ENCODE results near the gene EXD2. TPM values are rescaled to one million over a fixed set of nuclear protein-coding genes. Genes with fewer than 3 reads are reported as not detected.

EXD2 gene
- total RNA-seq, 6 donors from 2014 or later: 18.4 to 30.4 (median 21.1) TPM

- ATAC-seq (ENCODE audit: low FRiP score in 2 of 2) (no peak), DNase-seq (no peak)
- 30 to 42% methylated on average over 11 to 14 of the region's 14 CpGs for WGBS, 2 donors
- TF ChIP-seq POLR2A (IDR thresholded peaks at IDR 0.05): no peak
- TF ChIP-seq, protein P1, sequence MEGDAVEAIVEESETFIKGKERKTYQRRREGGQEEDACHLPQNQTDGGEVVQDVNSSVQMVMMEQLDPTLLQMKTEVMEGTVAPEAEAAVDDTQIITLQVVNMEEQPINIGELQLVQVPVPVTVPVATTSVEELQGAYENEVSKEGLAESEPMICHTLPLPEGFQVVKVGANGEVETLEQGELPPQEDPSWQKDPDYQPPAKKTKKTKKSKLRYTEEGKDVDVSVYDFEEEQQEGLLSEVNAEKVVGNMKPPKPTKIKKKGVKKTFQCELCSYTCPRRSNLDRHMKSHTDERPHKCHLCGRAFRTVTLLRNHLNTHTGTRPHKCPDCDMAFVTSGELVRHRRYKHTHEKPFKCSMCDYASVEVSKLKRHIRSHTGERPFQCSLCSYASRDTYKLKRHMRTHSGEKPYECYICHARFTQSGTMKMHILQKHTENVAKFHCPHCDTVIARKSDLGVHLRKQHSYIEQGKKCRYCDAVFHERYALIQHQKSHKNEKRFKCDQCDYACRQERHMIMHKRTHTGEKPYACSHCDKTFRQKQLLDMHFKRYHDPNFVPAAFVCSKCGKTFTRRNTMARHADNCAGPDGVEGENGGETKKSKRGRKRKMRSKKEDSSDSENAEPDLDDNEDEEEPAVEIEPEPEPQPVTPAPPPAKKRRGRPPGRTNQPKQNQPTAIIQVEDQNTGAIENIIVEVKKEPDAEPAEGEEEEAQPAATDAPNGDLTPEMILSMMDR (IDR thresholded peaks at IDR 0.05): no peak
- no peak for TF ChIP-seq EP300 (IDR thresholded peaks at IDR 0.05)
- no peak for TF ChIP-seq POLR2AphosphoS5 (IDR thresholded peaks at IDR 0.05)
- Histone ChIP-seq H3K4me1 (peaks cover 24 to 29% (median 27%) of the 10 kb centered on the region in 4 donors), H3K36me3 (no peaks in the 10 kb centered on the region), H3K27me3 (peaks cover 1 to 23% (median 19%) of the 10 kb centered on the region in 4 donors), H3K9me3 (no peaks in the 10 kb centered on the region), H3K4me3 (peak overlapping the region in 3 of 4 donors; percentile 38 to 62 (median 55)), H3K27ac (no peak overlapping the region)
Measured at GRCh38 chr14:69259168-69259526, 67.8 kb downstream of the EXD2 start.

DNA sequence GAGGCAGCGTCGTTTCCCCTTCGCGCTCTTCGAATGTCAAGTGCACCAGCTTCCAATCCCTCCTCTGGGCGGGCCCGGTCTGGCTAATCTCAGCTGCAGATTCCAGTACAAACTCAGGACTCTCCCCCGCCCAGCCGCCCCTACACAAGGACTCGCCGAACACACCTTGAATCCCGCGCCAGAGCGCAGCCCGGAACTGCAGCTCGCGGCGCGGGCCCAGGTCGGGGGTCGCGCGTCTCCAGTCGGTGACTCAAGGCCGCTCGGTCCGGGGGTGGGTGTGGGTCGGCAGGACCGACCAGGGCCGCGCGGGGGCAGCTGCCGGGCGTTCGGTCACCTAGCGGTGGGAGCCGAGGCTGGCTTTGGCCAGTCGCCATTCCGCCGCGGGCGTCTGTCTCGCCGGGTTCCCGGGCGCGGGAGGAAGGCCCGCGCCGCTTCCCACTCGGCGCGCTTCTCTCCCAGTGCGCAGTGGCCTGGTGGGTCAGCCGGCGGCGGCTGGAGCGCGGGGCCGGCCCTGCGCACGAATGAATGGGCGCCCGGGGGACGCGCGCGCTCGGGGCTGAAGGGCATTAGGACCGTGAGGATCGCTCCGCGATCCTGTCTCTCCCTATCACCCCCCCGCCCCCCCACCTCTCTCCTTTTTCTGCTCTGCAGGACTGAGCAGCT lies 68.4 kb downstream of the EXD2 start, which contains the start of gene GALNT16:
GALNT16 (plus strand) TSS at position 632 of the 663 bp plus-strand sequence. CDS start 133 bp downstream, outside the sequence.
- DNase-seq: peak in 1 of 2 donors; percentile 91
- Histone ChIP-seq H3K27me3 (peaks cover 1 to 23% (median 19%) of the 10 kb centered on the region in 4 donors), H3K4me1 (peaks cover 24 to 29% (median 27%) of the 10 kb centered on the region in 4 donors), H3K4me3 (peak within 1 kb of the TSS; percentile 27 to 62 (median 46)), H3K27ac (no peak within 1 kb of the TSS), H3K9me3 (no peaks in the 10 kb centered on the region), H3K36me3 (no peaks in the 10 kb centered on the region)
- TF ChIP-seq EP300 (IDR thresholded peaks at IDR 0.05): no peak
- TF ChIP-seq, protein P1 (IDR thresholded peaks at IDR 0.05): peak in 2 of 6 experiments; percentile 21 to 55
- ATAC-seq (ENCODE audit: low FRiP score in 2 of 2): peak in 1 of 2 donors; percentile 64
- WGBS, 2 donors: 1 to 5% methylated on average over 32 to 49 of the region's 74 CpGs

DNA sequence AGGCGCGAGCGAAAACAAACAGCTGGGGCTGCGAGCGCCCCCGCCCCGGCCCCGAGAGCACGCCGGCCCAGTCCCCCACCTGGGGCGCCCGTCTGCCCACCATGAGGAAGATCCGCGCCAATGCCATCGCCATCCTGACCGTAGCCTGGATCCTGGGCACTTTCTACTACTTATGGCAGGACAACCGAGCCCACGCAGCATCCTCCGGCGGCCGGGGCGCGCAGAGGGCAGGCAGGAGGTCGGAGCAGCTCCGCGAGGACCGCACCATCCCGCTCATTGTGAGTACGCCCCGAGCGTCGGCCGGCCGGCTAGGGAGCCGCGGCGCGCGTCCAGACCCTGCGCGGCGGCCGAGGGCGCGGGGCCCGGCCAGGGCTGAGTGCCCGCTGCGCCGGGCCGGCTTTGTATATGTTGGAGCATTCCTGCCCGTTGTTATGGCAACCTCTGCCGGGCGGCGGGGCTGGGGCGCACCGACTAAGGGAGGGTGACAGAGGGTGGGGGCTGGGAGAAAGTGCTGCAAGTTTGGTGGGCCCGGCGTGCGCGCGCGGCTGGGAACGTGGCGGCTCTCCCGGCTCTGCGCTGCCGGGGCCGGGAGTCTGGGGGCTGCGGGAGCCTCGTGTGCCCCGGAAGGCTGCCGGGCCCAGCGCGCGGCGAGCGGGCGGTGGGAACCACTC lies 69.0 kb downstream of the EXD2 start:
- no peaks in the 10 kb centered on the region for H3K9me3 ChIP-seq
- H3K4me1 ChIP-seq: peaks cover 24 to 29% (median 27%) of the 10 kb centered on the region in 4 donors
- no peak for TF ChIP-seq POLR2AphosphoS5 (IDR thresholded peaks at IDR 0.05)
- TF ChIP-seq, protein P1 (IDR thresholded peaks at IDR 0.05): no peak
- TF ChIP-seq POLR2A (IDR thresholded peaks at IDR 0.05): no peak
- no peak for TF ChIP-seq EP300 (IDR thresholded peaks at IDR 0.05)
- peak in 1 of 2 donors; percentile 33 for ATAC-seq (ENCODE audit: low FRiP score in 2 of 2)
- peak overlapping the region; percentile 27 to 62 (median 46) for H3K4me3 ChIP-seq
- DNase-seq: peak in 1 of 2 donors; percentile 86
- peaks cover 1 to 23% (median 19%) of the 10 kb centered on the region in 4 donors for H3K27me3 ChIP-seq
- WGBS, 2 donors: 0 to 1% methylated on average over 7 to 45 of the region's 78 CpGs
- no peak overlapping the region for H3K27ac ChIP-seq
- H3K36me3 ChIP-seq: no peaks in the 10 kb centered on the region

DNA sequence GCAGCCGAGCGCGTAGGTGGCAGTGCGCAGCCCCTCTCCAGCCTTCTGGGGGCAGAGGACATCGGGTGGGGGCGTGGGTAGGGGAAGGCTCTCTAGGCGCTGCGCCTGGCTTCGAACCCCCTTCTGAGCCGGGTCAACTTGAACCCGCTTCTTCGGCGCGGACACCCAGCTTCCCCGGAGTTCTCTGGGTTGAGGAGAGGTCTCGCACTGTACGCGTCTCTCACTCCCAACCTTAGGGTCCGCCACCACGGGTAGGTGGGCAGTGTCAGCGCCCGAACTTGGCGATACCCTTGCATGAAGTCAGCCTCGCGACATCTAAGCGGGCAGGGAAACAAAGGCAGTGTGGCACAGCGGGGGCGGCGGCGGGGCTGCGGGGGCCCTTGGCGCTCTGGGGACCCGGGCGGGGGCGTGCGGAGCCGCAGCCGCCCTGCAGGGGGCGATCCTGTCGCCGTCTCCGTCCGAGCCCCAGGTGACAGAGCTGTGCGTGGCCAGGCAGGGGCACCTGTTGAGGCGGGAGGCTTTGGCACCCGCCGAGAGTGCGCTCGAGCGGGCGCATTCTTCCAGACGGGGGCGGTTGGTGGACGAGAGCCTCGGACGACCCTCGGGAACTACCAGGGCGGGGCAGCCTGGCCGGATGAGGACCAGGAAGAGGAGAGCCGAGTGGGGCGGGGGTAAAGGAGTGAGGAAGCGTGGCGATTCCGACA lies 69.7 kb downstream of the EXD2 start:
- Histone ChIP-seq H3K9me3 (no peaks in the 10 kb centered on the region), H3K27ac (no peak overlapping the region), H3K36me3 (no peaks in the 10 kb centered on the region), H3K4me1 (peaks cover 24 to 29% (median 27%) of the 10 kb centered on the region in 4 donors), H3K4me3 (peak overlapping the region; percentile 27 to 62 (median 46)), H3K27me3 (peaks cover 1 to 23% (median 19%) of the 10 kb centered on the region in 4 donors)
- ATAC-seq (ENCODE audit: low FRiP score in 2 of 2) (peak in 1 of 2 donors; percentile 60), DNase-seq (peak; percentile 33 to 89)
- WGBS, 2 donors: 1 to 2% methylated on average over 29 to 40 of the region's 64 CpGs
- TF ChIP-seq POLR2AphosphoS5 (IDR thresholded peaks at IDR 0.05): no peak
- TF ChIP-seq, protein P1 (IDR thresholded peaks at IDR 0.05): peak; percentile 47 to 65 (median 56)

All from upper lobe of left lung (tissue), 6 donors.